A673 (cell line): ENCODE data around the gene WNT4.

Experiments used
- CTCF ChIP-seq: fragments of 300-800, 200-600 bp; sonication (generic); conservative IDR thresholded peaks from 2 replicates; pipeline ENCODE4 v1.5.1; 2017; ENCODE audit warnings: low read depth, mild to moderate bottlenecking, antibody characterized with exemption, low read length, moderate library complexity, mixed read lengths
- EZH2 ChIP-seq: fragments of 200-600 bp; sonication (generic); IDR thresholded peaks from 2 replicates; pipeline ENCODE4 v1.6.1; 2017; ENCODE audit warnings: borderline replicate concordance, low read depth, mild to moderate bottlenecking, mixed read lengths, antibody characterized with exemption, low read length; ENCODE audit not compliant: poor library complexity, severe bottlenecking

- no peak for TF ChIP-seq CTCF
- TF ChIP-seq EZH2: no peak
Measured at GRCh38 chr1:22123071-22123390, 19.9 kb downstream of the WNT4 start.
